PC-3 (cell line): ENCODE measurements around the gene CRISPLD2. TPM values are rescaled to one million over a fixed set of nuclear protein-coding genes. Genes with fewer than 3 reads are reported as not detected.
"Not testable (repeated sequence)": the region's sequence is repeated elsewhere in the genome, so short reads cannot be mapped to it uniquely, and the experiment has no call there.

Source experiments
- ATAC-seq: fragments of 200-7000 bp; cut with Tn5 transposase; 2 replicates; pipeline ENCODE4 v1.9.1; 2020; ENCODE audit warnings: mild to moderate bottlenecking, moderate library complexity
- BruUV-seq: library from RNA; stranded (reverse); fragments of 400-500 nt; replicated peaks from 2 replicates; lab custom pipeline; 2021; lab: Mats Ljungman, UMichigan
- CTCF ChIA-PET: fragments of 300-600 bp; sonication (Branson Sonifier 250); formaldehyde crosslinking; loops from one replicate; lab custom pipeline; 2022; ENCODE audit warnings: antibody characterized with exemption; lab: Charles Lee
- POLR2A ChIA-PET: fragments of 300-600 bp; sonication (Branson Sonifier 250); formaldehyde crosslinking; loops from one replicate; lab custom pipeline; 2022; ENCODE audit warnings: antibody characterized with exemption; ENCODE audit not compliant: unreplicated experiment; lab: Charles Lee
- DNase-seq: peaks from one replicate; pipeline ENCODE4 v3.0.0-alpha.2; 2015
- H2AFZ ChIP-seq: fragments of 300-600 bp; sonication (generic); 2 replicates; pipeline ENCODE4 v1.6.0; 2016; ENCODE audit warnings: antibody characterized with exemption, low read length
- H3F3A ChIP-seq: fragments of 300-600 bp; sonication (generic); one replicate; pipeline ENCODE4 v1.6.0; 2017; ENCODE audit warnings: antibody characterized with exemption, low read length, control low read depth, mild to moderate bottlenecking; ENCODE audit not compliant: unreplicated experiment
- H3K27ac ChIP-seq: fragments of 300-600 bp; sonication (generic); 2 replicates; pipeline ENCODE4 v1.5.1; 2016; ENCODE audit warnings: mild to moderate bottlenecking, low read length
- H3K27me3 ChIP-seq: fragments of 300-600 bp; sonication (generic); 2 replicates; pipeline ENCODE4 v1.6.1; 2016; ENCODE audit warnings: low read length, mixed read lengths
- H3K36me3 ChIP-seq: fragments of 300-600 bp; sonication (generic); 2 replicates; pipeline ENCODE4 v1.6.1; 2016; ENCODE audit warnings: low read depth, mixed run types, low read length, mixed read lengths
- H3K4me1 ChIP-seq: fragments of 300-600 bp; sonication (generic); 2 replicates; pipeline ENCODE4 v1.5.1; 2016; ENCODE audit warnings: low read length; ENCODE audit not compliant: insufficient read depth
- H3K4me2 ChIP-seq: fragments of 300-600 bp; sonication (generic); 2 replicates; pipeline ENCODE4 v1.6.0; 2016; ENCODE audit warnings: low read length
- H3K4me3 ChIP-seq: fragments of 300-600 bp; sonication (generic); 2 replicates; pipeline ENCODE4 v1.5.1; 2016; ENCODE audit warnings: mild to moderate bottlenecking, low read length, mixed read lengths
- H3K79me2 ChIP-seq: fragments of 300-600 bp; sonication (generic); 2 replicates; pipeline ENCODE4 v1.6.1; 2017; ENCODE audit warnings: low read length, mixed read lengths
- H3K9ac ChIP-seq: fragments of 300-600 bp; sonication (generic); 2 replicates; pipeline ENCODE4 v1.6.0; 2016; ENCODE audit warnings: mild to moderate bottlenecking, low read length
- H3K9me2 ChIP-seq: fragments of 300-600 bp; sonication (generic); replicated peaks from 2 replicates; pipeline ENCODE4 v1.6.1; 2016; ENCODE audit warnings: mixed run types, low read length, mixed read lengths
- H3K9me3 ChIP-seq: fragments of 300-600 bp; sonication (generic); 2 replicates; pipeline ENCODE4 v1.6.1; 2016; ENCODE audit warnings: low read length, mixed read lengths
- H4K20me1 ChIP-seq: fragments of 300-600 bp; sonication (generic); 2 replicates; pipeline ENCODE4 v1.6.1; 2016; ENCODE audit warnings: low read length, mixed read lengths
- CTCF ChIP-seq: fragments of 300-600 bp; sonication (generic); conservative IDR thresholded peaks from 2 replicates; pipeline ENCODE4 v1.5.1; 2017; ENCODE audit warnings: antibody characterized with exemption, low read depth, mild to moderate bottlenecking, low read length
- EZH2 ChIP-seq: fragments of 300-600 bp; sonication (generic); IDR thresholded peaks from one replicate; pipeline ENCODE4 v1.6.1; 2017; ENCODE audit warnings: antibody characterized with exemption, mild to moderate bottlenecking, low read length; ENCODE audit not compliant: unreplicated experiment
- EZH2phosphoT487 ChIP-seq: fragments of 300-600 bp; sonication (generic); IDR thresholded peaks from 2 replicates; pipeline ENCODE4 v1.6.1; 2018; ENCODE audit warnings: mild to moderate bottlenecking, antibody characterized with exemption, low read length, borderline replicate concordance
- intact Hi-C: fragments of 100-400 bp; cut with micrococcal nuclease; formaldehyde crosslinking; loops from 2 replicates; pipeline ENCODE4 v1.9.0; 2023
- total RNA-seq: library from RNA; depleted of rRNA; stranded (reverse); fragments of >200 nt; gene quantifications from 2 replicates; pipeline ENCODE4 v1.2.3, GENCODE V29; 2014

The CRISPLD2 gene
- total RNA-seq, 1 experiment from 2014 or later = 2.8 TPM

GRCh38 chr16:84829168-84829965, 9.6 kb downstream of the CRISPLD2 start:
- H3K27me3 ChIP-seq = no peaks in the 10 kb centered on the region
- no peak overlapping the region for H3K4me2 ChIP-seq
- H3K27ac ChIP-seq = no peak overlapping the region
- H4K20me1 ChIP-seq = no peaks in the 10 kb centered on the region
- H3K36me3 ChIP-seq = no peaks in the 10 kb centered on the region
- no peak overlapping the region for H2AFZ ChIP-seq
- TF ChIP-seq EZH2 (no peak), EZH2phosphoT487 (no peak)
- DNase-seq = no peak
- H3F3A ChIP-seq = no peaks in the 10 kb centered on the region
- H3K79me2 ChIP-seq = no peaks in the 10 kb centered on the region
- no peak for ATAC-seq
- H3K4me3 ChIP-seq = no peak overlapping the region
- POLR2A ChIA-PET = no interaction called here
- no peaks in the 10 kb centered on the region for H3K9me2 ChIP-seq
- CTCF ChIA-PET = no interaction called here
- H3K9me3 ChIP-seq = no peaks in the 10 kb centered on the region
- no TSS peak for BruUV-seq
- intact Hi-C loops = no loop called here
- H3K9ac ChIP-seq = no peak overlapping the region
- peaks cover 19% of the 10 kb centered on the region for H3K4me1 ChIP-seq

- H2AFZ ChIP-seq = no peak overlapping the region
- intact Hi-C loops = no loop called here
- H3K9me3 ChIP-seq = no peaks in the 10 kb centered on the region
- ATAC-seq (no peak), DNase-seq (no peak)
- H3F3A ChIP-seq = no peaks in the 10 kb centered on the region
- TF ChIP-seq CTCF (no peak), EZH2phosphoT487 (no peak), EZH2 (no peak)
- H3K27ac ChIP-seq = no peak overlapping the region
- POLR2A ChIA-PET = no interaction called here
- H3K27me3 ChIP-seq = no peaks in the 10 kb centered on the region
- H3K4me1 ChIP-seq = peaks cover 18% of the 10 kb centered on the region
- CTCF ChIA-PET = no interaction called here
- no peak overlapping the region for H3K4me3 ChIP-seq
- H4K20me1 ChIP-seq = no peaks in the 10 kb centered on the region
- H3K4me2 ChIP-seq = no peak overlapping the region
- no peaks in the 10 kb centered on the region for H3K9me2 ChIP-seq
- H3K9ac ChIP-seq = no peak overlapping the region
- no peaks in the 10 kb centered on the region for H3K79me2 ChIP-seq
- BruUV-seq = no TSS peak
- no peaks in the 10 kb centered on the region for H3K36me3 ChIP-seq
These were observed 11.1 kb downstream of the CRISPLD2 start for GRCh38 chr16:84830765-84831384.

- intact Hi-C loops, POLR2A ChIA-PET, BruUV-seq: not testable (repeated sequence)
These were observed 11.9 kb downstream of the CRISPLD2 start for GRCh38 chr16:84831728-84832127.

More at GRCh38 chr16:84831728-84832127, 11.9 kb downstream of the CRISPLD2 start:
- CTCF ChIA-PET, H3K9ac ChIP-seq, H3K9me3 ChIP-seq, H2AFZ ChIP-seq, H3K9me2 ChIP-seq, H3K4me3 ChIP-seq, H3K36me3 ChIP-seq, H3F3A ChIP-seq, H3K27ac ChIP-seq, H3K4me2 ChIP-seq, ATAC-seq, DNase-seq, H4K20me1 ChIP-seq, H3K27me3 ChIP-seq, H3K79me2 ChIP-seq: not testable (repeated sequence)
- peaks cover 11% of the 10 kb centered on the region for H3K4me1 ChIP-seq
